CD4-positive, alpha-beta T cell treated with Interleukin-6 at 100 ng/mL for 8 hours (primary cell): ENCODE results near the gene DUSP16.
"Not testable (repeated sequence)": the region's sequence is repeated elsewhere in the genome, so short reads cannot be mapped to it uniquely, and the experiment has no call there.

ENCODE experiments used
- DNase-seq: peaks from one replicate; pipeline ENCODE4 v3.0.0-alpha.2; 2020; ENCODE audit warnings: mixed read lengths, low spot score

Gene DUSP16

GRCh38 chr12:12562585-12563261, at the start of gene DUSP16:
TSS of gene DUSP16 (minus strand) at chr12:12562863. CDS start at chr12:12521098, 41,765 bp downstream.
- DNase-seq = peak; percentile 80

- DNase-seq = peak; percentile 44
Observed at GRCh38 chr12:12612358-12612757, 49.7 kb upstream of the DUSP16 start.

GRCh38 chr12:12611512-12612306, 49.0 kb upstream of the DUSP16 start, which contains the start of gene CREBL2:
TSS of gene CREBL2 (plus strand) at chr12:12611876. CDS start at chr12:12612173, 297 bp downstream.
- DNase-seq = peak; percentile 81

- DNase-seq = no peak
Observed at GRCh38 chr12:12610711-12611110, 48.0 kb upstream of the DUSP16 start.

GRCh38 chr12:12609692-12610091, 47.0 kb upstream of the DUSP16 start:
- DNase-seq = no peak

- no peak for DNase-seq
Observed at GRCh38 chr12:12608557-12608957, 45.9 kb upstream of the DUSP16 start.

GRCh38 chr12:12606781-12607589, 44.3 kb upstream of the DUSP16 start:
- DNase-seq = no peak

GRCh38 chr12:12604740-12605139, 42.1 kb upstream of the DUSP16 start:
- DNase-seq = no peak

GRCh38 chr12:12600659-12601058, 38.0 kb upstream of the DUSP16 start:
- DNase-seq = no peak

GRCh38 chr12:12599750-12600643, 37.3 kb upstream of the DUSP16 start:
- DNase-seq = no peak

- no peak for DNase-seq
Observed at GRCh38 chr12:12598864-12599263, 36.2 kb upstream of the DUSP16 start.

GRCh38 chr12:12596598-12596997, 33.9 kb upstream of the DUSP16 start:
- not testable (repeated sequence) for DNase-seq

- DNase-seq = not testable (repeated sequence)
Observed at GRCh38 chr12:12595929-12596328, 33.3 kb upstream of the DUSP16 start.

GRCh38 chr12:12592930-12593329, 30.3 kb upstream of the DUSP16 start:
- DNase-seq = no peak

GRCh38 chr12:12590961-12591360, 28.3 kb upstream of the DUSP16 start:
- DNase-seq = no peak

- DNase-seq = not testable (repeated sequence)
Observed at GRCh38 chr12:12588436-12588835, 25.8 kb upstream of the DUSP16 start.

GRCh38 chr12:12587878-12588277, 25.2 kb upstream of the DUSP16 start:
- no peak for DNase-seq

GRCh38 chr12:12586879-12587675, 24.4 kb upstream of the DUSP16 start:
- no peak for DNase-seq

GRCh38 chr12:12585115-12585863, 22.6 kb upstream of the DUSP16 start:
- no peak for DNase-seq
